WTC11 (cell line): ENCODE measurements around the gene DTL. TPM values are rescaled to one million over a fixed set of nuclear protein-coding genes. Genes with fewer than 3 reads are reported as not detected.

Experiments
- ATAC-seq: fragments of 200-7000 bp; cut with Tn5 transposase; 2 replicates; pipeline ENCODE4 v1.10.0; 2021; ENCODE audit warnings: mild to moderate bottlenecking, moderate library complexity
- CTCF ChIA-PET: fragments of 300-600 bp; sonication (Branson Sonifier 250); formaldehyde crosslinking; loops from one replicate; lab custom pipeline; 2021; ENCODE audit warnings: antibody characterized with exemption; lab: Charles Lee
- POLR2A ChIA-PET: fragments of 350-600 bp; sonication (Branson Sonifier 250); formaldehyde crosslinking; loops from one replicate; lab custom pipeline; 2021; ENCODE audit warnings: antibody characterized with exemption; lab: Charles Lee
- DNase-seq: peaks from one replicate; pipeline ENCODE4 v3.0.0; 2021; ENCODE audit warnings: low spot score
- H3K27ac Mint-ChIP-seq: 2 replicates; pipeline ENCODE4 v1.8.0; 2021; ENCODE audit warnings: mixed read lengths
- H3K27me3 Mint-ChIP-seq: 2 replicates; pipeline ENCODE4 v1.8.0; 2021; ENCODE audit warnings: low read depth, mild to moderate bottlenecking, moderate library complexity, mixed read lengths
- H3K36me3 Mint-ChIP-seq: 2 replicates; pipeline ENCODE4 v1.8.0; 2021; ENCODE audit warnings: mixed read lengths
- H3K4me1 Mint-ChIP-seq: 2 replicates; pipeline ENCODE4 v1.8.0; 2022; ENCODE audit warnings: mixed read lengths
- H3K4me3 Mint-ChIP-seq: 2 replicates; pipeline ENCODE4 v1.8.0; 2021; ENCODE audit warnings: mild to moderate bottlenecking, moderate library complexity, mixed read lengths
- H3K9me3 Mint-ChIP-seq: 2 replicates; pipeline ENCODE4 v1.8.0; 2021; ENCODE audit warnings: mixed read lengths
- CDX4 ChIP-seq: fragments of 250-450 bp; sonication (Bioruptor Pico); IDR thresholded peaks from 2 replicates; pipeline ENCODE4 v1.9.0; 2021; ENCODE audit warnings: moderate library complexity, mild to moderate bottlenecking, inconsistent platforms, borderline replicate concordance
- E2F1 ChIP-seq: sonication (generic); formaldehyde crosslinking; IDR thresholded peaks from 2 replicates; pipeline ENCODE4 v1.8.0; 2022; ENCODE audit warnings: mild to moderate bottlenecking, missing genetic modification reagents
- FOXJ3 ChIP-seq: sonication (generic); formaldehyde crosslinking; IDR thresholded peaks from 2 replicates; pipeline ENCODE4 v1.9.0; 2021; ENCODE audit warnings: missing genetic modification reagents, mild to moderate bottlenecking, borderline replicate concordance
- FOXK1 ChIP-seq: sonication (generic); formaldehyde crosslinking; IDR thresholded peaks from 2 replicates; pipeline ENCODE4 v1.8.0; 2022; ENCODE audit warnings: mild to moderate bottlenecking, moderate library complexity, missing genetic modification reagents
- GTF2I ChIP-seq: fragments of 250-450 bp; sonication (Bioruptor Pico); conservative IDR thresholded peaks from 2 replicates; pipeline ENCODE4 v1.4.0; 2021; ENCODE audit warnings: mild to moderate bottlenecking
- IRF2 ChIP-seq: sonication (generic); formaldehyde crosslinking; IDR thresholded peaks from 2 replicates; pipeline ENCODE4 v1.8.0; 2022; ENCODE audit warnings: low read depth, missing genetic modification reagents, borderline replicate concordance
- JAZF1 ChIP-seq: fragments of 250-450 bp; sonication (Bioruptor Pico); IDR thresholded peaks from 2 replicates; pipeline ENCODE4 v1.9.0; 2021; ENCODE audit warnings: moderate library complexity, mild to moderate bottlenecking, inconsistent platforms
- MAX ChIP-seq: sonication (generic); formaldehyde crosslinking; IDR thresholded peaks from 2 replicates; pipeline ENCODE4 v1.8.0; 2022; ENCODE audit warnings: mild to moderate bottlenecking, missing genetic modification reagents
- MYBL2 ChIP-seq: sonication (generic); formaldehyde crosslinking; IDR thresholded peaks from 2 replicates; pipeline ENCODE4 v1.8.1; 2023; ENCODE audit warnings: mild to moderate bottlenecking, moderate library complexity, missing genetic modification reagents
- SOX15 ChIP-seq: fragments of 250-450 bp; sonication (Bioruptor Pico); IDR thresholded peaks from 2 replicates; pipeline ENCODE4 v1.9.0; 2021; ENCODE audit warnings: mild to moderate bottlenecking
- SP1 ChIP-seq: sonication (generic); formaldehyde crosslinking; conservative IDR thresholded peaks from 2 replicates; pipeline ENCODE4 v1.8.1; 2022; ENCODE audit warnings: missing genetic modification reagents
- TEAD1 ChIP-seq: sonication (generic); formaldehyde crosslinking; IDR thresholded peaks from 2 replicates; pipeline ENCODE4 v1.8.0; 2022; ENCODE audit warnings: mild to moderate bottlenecking, missing genetic modification reagents
- USF2 ChIP-seq: sonication (generic); formaldehyde crosslinking; IDR thresholded peaks from 2 replicates; pipeline ENCODE4 v1.8.1; 2023; ENCODE audit warnings: mild to moderate bottlenecking, missing genetic modification reagents, moderate library complexity
- ZMAT4 ChIP-seq: fragments of 250-450 bp; sonication (Bioruptor Pico); IDR thresholded peaks from 2 replicates; pipeline ENCODE4 v1.9.0; 2021; ENCODE audit warnings: mild to moderate bottlenecking
- total RNA-seq: library from RNA; stranded (reverse); gene quantifications from 3 replicates; pipeline ENCODE4 v1.2.3, GENCODE V29; 2021
- TF ChIP-seq, protein P1 (sequence below): fragments of 250-450 bp; sonication (Bioruptor Pico); IDR thresholded peaks from 2 replicates; pipeline ENCODE4 v1.8.0; 2021; ENCODE audit warnings: mild to moderate bottlenecking
- TF ChIP-seq, protein P2 (sequence below): sonication (generic); formaldehyde crosslinking; IDR thresholded peaks from 2 replicates; pipeline ENCODE4 v1.8.0; 2022; ENCODE audit warnings: mild to moderate bottlenecking, missing genetic modification reagents
- TF ChIP-seq, protein P3 (sequence below): sonication (generic); formaldehyde crosslinking; IDR thresholded peaks from 2 replicates; pipeline ENCODE4 v1.8.0; 2023; ENCODE audit warnings: mild to moderate bottlenecking, missing genetic modification reagents
- TF ChIP-seq, protein P4 (sequence below): fragments of 200-600 bp; IDR thresholded peaks from 2 replicates; pipeline ENCODE4 v1.8.0; 2022; ENCODE audit warnings: antibody characterized with exemption
- TF ChIP-seq, protein P5 (sequence below): sonication (generic); formaldehyde crosslinking; IDR thresholded peaks from 2 replicates; pipeline ENCODE4 v1.8.1; 2022; ENCODE audit warnings: mild to moderate bottlenecking, moderate library complexity, missing genetic modification reagents

The DTL gene
- total RNA-seq, 1 experiment from 2014 or later: 52.3 TPM

- TF ChIP-seq, protein P1, sequence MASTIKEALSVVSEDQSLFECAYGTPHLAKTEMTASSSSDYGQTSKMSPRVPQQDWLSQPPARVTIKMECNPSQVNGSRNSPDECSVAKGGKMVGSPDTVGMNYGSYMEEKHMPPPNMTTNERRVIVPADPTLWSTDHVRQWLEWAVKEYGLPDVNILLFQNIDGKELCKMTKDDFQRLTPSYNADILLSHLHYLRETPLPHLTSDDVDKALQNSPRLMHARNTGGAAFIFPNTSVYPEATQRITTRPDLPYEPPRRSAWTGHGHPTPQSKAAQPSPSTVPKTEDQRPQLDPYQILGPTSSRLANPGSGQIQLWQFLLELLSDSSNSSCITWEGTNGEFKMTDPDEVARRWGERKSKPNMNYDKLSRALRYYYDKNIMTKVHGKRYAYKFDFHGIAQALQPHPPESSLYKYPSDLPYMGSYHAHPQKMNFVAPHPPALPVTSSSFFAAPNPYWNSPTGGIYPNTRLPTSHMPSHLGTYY (CRISPR knock-in tag): no peak
- TF ChIP-seq SOX15 (CRISPR knock-in tag): no peak
- TF ChIP-seq, all 79 proteins: peak for 0
Measured at GRCh38 chr1:212037900-212038299, 2.4 kb downstream of the DTL start (continued).

GRCh38 chr1:212039622-212040021 lies 4.1 kb downstream of the DTL start:
- Mint-ChIP-seq H3K27ac (no peak overlapping the region), H3K4me3 (no peak overlapping the region), H3K4me1 (peaks cover 29% of the 10 kb centered on the region), H3K27me3 (peaks cover 3% of the 10 kb centered on the region; the same call in 1 of the 2 replicates), H3K36me3 (peaks cover 8% of the 10 kb centered on the region), H3K9me3 (no peaks in the 10 kb centered on the region)
- no peak for ATAC-seq
- no peak for DNase-seq
- ChIA-PET POLR2A (interaction anchor here (1.5 kb wide), 1 partner anchor 8 kb away, joined by 3 read pairs; no protein-coding TSS in a partner anchor), CTCF (no interaction called here)
- no peak for TF ChIP-seq JAZF1 (CRISPR knock-in tag)
- TF ChIP-seq, protein P2, sequence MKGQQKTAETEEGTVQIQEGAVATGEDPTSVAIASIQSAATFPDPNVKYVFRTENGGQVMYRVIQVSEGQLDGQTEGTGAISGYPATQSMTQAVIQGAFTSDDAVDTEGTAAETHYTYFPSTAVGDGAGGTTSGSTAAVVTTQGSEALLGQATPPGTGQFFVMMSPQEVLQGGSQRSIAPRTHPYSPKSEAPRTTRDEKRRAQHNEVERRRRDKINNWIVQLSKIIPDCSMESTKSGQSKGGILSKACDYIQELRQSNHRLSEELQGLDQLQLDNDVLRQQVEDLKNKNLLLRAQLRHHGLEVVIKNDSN (CRISPR knock-in tag): no peak
- no peak for TF ChIP-seq USF2
- no peak for TF ChIP-seq TEAD1 (CRISPR knock-in tag)
- no peak for TF ChIP-seq ZMAT4 (CRISPR knock-in tag)
- TF ChIP-seq MYBL2 (CRISPR knock-in tag): no peak
- TF ChIP-seq GTF2I (CRISPR knock-in tag): no peak
- TF ChIP-seq FOXK1: no peak
- no peak for TF ChIP-seq FOXJ3 (CRISPR knock-in tag)
- no peak for TF ChIP-seq CDX4 (CRISPR knock-in tag)
- TF ChIP-seq IRF2 (CRISPR knock-in tag): no peak
- TF ChIP-seq SP1 (CRISPR knock-in tag): no peak
- TF ChIP-seq MAX (CRISPR knock-in tag): no peak
- TF ChIP-seq, protein P1 (CRISPR knock-in tag): no peak
- TF ChIP-seq, protein P3, sequence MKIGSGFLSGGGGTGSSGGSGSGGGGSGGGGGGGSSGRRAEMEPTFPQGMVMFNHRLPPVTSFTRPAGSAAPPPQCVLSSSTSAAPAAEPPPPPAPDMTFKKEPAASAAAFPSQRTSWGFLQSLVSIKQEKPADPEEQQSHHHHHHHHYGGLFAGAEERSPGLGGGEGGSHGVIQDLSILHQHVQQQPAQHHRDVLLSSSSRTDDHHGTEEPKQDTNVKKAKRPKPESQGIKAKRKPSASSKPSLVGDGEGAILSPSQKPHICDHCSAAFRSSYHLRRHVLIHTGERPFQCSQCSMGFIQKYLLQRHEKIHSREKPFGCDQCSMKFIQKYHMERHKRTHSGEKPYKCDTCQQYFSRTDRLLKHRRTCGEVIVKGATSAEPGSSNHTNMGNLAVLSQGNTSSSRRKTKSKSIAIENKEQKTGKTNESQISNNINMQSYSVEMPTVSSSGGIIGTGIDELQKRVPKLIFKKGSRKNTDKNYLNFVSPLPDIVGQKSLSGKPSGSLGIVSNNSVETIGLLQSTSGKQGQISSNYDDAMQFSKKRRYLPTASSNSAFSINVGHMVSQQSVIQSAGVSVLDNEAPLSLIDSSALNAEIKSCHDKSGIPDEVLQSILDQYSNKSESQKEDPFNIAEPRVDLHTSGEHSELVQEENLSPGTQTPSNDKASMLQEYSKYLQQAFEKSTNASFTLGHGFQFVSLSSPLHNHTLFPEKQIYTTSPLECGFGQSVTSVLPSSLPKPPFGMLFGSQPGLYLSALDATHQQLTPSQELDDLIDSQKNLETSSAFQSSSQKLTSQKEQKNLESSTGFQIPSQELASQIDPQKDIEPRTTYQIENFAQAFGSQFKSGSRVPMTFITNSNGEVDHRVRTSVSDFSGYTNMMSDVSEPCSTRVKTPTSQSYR (CRISPR knock-in tag): no peak
- TF ChIP-seq, protein P4, sequence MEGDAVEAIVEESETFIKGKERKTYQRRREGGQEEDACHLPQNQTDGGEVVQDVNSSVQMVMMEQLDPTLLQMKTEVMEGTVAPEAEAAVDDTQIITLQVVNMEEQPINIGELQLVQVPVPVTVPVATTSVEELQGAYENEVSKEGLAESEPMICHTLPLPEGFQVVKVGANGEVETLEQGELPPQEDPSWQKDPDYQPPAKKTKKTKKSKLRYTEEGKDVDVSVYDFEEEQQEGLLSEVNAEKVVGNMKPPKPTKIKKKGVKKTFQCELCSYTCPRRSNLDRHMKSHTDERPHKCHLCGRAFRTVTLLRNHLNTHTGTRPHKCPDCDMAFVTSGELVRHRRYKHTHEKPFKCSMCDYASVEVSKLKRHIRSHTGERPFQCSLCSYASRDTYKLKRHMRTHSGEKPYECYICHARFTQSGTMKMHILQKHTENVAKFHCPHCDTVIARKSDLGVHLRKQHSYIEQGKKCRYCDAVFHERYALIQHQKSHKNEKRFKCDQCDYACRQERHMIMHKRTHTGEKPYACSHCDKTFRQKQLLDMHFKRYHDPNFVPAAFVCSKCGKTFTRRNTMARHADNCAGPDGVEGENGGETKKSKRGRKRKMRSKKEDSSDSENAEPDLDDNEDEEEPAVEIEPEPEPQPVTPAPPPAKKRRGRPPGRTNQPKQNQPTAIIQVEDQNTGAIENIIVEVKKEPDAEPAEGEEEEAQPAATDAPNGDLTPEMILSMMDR: no peak
- TF ChIP-seq E2F1 (CRISPR knock-in tag): no peak
- TF ChIP-seq, protein P5, sequence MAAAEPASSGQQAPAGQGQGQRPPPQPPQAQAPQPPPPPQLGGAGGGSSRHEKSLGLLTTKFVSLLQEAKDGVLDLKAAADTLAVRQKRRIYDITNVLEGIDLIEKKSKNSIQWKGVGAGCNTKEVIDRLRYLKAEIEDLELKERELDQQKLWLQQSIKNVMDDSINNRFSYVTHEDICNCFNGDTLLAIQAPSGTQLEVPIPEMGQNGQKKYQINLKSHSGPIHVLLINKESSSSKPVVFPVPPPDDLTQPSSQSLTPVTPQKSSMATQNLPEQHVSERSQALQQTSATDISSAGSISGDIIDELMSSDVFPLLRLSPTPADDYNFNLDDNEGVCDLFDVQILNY: no peak
